SU-DHL-6 (cell line): Measurements from ENCODE around the gene HCN4.

ENCODE experiments used
- CTCF ChIP-seq: fragments of 200-600 bp; sonication (generic); IDR thresholded peaks from one replicate; pipeline ENCODE4 v1.5.1; 2017; ENCODE audit warnings: antibody characterized with exemption, mild to moderate bottlenecking, low read length, moderate library complexity; ENCODE audit not compliant: insufficient read depth, poor library complexity, severe bottlenecking
- EZH2phosphoT487 ChIP-seq: fragments of 200-600 bp; sonication (generic), shearing (Covaris generic); conservative IDR thresholded peaks from 2 replicates; pipeline ENCODE4 v1.6.1; 2018; ENCODE audit warnings: mild to moderate bottlenecking, antibody characterized with exemption, low read length, moderate library complexity, mixed read lengths

GRCh38 chr15:73336756-73337155, 32.0 kb downstream of the HCN4 start:
- TF ChIP-seq CTCF (no peak), EZH2phosphoT487 (no peak)
